HG02678 (cell line): ENCODE data around the gene KDM5A.

Source experiments
- ATAC-seq: cut with Tn5 transposase; IDR thresholded peaks from one replicate; pipeline ENCODE4 v1.9.1; 2021; ENCODE audit warnings: mild to moderate bottlenecking, moderate library complexity; ENCODE audit not compliant: unreplicated experiment

Gene KDM5A

DNA sequence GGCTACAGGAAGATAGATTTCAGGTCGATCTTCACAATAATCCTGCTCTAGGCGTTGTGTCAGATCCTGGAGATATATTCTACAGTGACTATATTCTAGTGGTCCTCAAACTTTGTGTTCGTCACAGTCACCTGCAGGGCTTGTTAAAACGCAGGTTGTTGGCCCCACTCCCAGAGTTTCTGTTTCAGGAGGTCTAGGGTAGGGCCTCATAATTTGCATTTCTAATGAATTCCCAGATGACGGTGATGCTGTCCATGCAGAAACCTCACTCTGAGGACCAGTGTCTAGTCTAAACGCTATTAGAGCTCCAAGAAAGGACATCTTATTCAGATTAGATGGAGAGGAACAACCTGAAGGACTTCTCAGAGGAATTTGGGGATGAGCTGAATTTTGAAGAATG lies 113.3 kb downstream of the KDM5A start:
- ATAC-seq: no peak

DNA sequence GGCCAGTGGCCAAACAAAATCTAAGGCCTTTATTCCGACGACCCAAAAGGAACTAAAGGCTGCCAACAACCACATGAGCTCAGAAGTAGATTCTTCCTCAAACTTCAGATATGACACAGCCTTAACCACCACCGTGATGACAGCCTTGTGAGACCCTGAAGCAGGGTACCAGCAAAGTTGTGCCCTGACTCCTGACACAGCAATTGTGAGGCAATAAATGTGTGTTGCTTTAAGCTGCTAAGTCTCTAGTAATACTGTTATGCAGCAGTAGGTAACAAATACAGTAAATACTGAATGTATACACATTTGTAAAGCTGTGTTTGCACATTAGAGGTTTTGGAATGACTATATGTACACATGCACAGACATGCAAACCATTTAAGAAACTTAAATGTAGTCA lies 115.7 kb downstream of the KDM5A start:
- no peak for ATAC-seq

DNA sequence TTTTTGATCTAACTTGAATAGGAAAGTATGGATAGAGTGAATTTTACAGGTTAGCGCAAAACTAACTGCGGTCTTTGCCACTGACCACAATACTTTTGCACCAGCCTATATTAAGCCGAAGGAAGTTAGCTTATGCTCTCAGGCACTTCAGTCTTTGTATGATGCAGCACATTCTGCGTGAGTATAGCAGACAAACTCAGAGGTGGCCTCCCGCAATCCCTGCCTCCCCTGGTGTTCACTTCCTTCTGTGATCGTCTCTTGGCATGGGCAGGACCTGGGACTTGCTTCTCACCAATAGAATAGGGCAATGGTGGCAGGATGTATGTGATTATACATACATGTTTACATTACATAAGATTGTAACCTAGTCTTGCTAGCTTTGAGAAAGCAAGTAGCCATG lies 116.2 kb downstream of the KDM5A start:
- no peak for ATAC-seq

GRCh38 chr12:271161-271560 lies 118.0 kb downstream of the KDM5A start:
- ATAC-seq: no peak

- ATAC-seq: no peak
These were observed 119.9 kb downstream of the KDM5A start for GRCh38 chr12:269191-269590.

DNA sequence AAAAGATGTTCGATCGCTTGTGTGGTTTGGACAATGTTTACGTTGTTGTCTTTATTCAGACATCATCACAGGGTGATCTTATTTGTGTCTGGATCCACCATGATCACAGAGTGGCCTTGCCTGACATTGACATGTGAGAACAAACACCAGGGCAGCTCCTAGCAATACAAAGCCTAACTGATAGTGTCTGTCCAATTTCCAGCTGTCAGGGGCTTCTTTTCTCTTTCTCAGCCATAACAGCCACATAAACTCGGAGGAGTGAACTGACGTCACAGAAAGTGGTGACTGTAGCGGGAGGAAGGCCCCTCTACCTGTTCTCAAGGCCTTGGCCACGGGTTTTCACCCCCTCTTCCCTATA lies 120.7 kb downstream of the KDM5A start:
- no peak for ATAC-seq

- no peak for ATAC-seq
These were observed 121.3 kb downstream of the KDM5A start for GRCh38 chr12:267581-268482.

- no peak for ATAC-seq
These were observed 124.0 kb downstream of the KDM5A start for GRCh38 chr12:265096-265495.

- no peak for ATAC-seq
These were observed 124.9 kb downstream of the KDM5A start for GRCh38 chr12:264269-264668.

DNA sequence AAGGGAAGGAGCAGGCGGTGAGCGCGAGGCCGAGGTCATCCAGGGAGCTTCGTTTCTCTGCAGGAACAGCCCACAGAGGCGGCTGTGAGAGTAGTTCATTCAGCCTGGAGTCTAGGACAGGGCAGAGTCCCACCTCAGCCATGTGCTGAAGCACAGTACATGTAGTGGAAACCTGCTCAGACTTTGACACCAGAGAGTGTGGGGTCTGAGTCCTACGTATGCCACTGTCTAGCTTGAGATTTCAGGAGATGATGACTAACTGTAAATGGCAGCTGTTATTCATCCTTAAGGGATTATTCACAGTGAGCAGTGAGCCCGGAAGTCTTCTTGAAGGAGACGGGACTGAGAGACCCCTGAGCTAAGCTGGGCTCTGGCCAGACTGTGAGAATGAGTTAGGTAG lies 125.5 kb downstream of the KDM5A start:
- no peak for ATAC-seq

GRCh38 chr12:262817-263216 lies 126.3 kb downstream of the KDM5A start, which contains the start of gene SLC6A13:
TSS of gene SLC6A13 (minus strand) at chr12:262836. CDS start at chr12:260052, 2,784 bp downstream.
- no peak for ATAC-seq

GRCh38 chr12:262113-262512 lies 127.0 kb downstream of the KDM5A start:
- no peak for ATAC-seq

GRCh38 chr12:257521-258321 lies 131.4 kb downstream of the KDM5A start:
- ATAC-seq: no peak

DNA sequence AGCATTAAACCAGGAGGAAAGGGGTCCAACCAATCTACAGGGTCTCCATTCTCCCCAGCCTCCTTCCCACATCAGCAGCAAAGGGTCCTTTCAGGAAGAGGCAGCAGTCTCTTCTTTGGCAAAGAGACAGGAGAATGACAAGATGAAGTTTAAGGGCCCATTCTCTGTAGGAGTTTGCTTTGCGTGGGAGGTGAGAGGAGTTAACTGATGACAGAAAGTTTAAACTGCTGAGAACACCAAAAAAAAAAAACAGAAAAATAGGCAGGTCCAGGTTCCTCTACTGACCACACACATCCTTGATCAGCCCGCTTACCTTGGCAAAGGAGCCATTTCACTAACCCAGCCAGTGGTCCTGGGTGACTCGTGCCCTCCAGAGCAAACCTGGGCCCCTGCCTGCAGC lies 132.2 kb downstream of the KDM5A start:
- no peak for ATAC-seq

DNA sequence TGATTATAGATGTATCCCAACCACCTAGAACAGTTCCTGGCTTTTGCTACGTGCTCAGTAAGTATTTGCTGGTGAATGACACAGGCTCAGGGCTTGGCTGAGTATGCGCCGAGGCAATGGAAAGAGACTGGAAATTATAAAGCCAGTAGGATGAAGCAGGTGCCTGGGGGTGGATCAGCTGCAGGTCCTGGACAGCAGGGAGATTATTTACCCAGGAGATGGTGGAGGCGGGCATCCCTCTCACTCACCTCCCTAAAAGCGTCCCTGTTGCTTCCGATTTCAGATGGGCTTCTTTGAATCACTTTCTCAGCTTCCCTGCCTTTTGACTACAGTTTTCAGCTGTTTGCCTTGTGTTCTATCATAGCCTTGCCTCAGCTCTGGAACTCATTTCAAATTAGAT lies 132.9 kb downstream of the KDM5A start:
- no peak for ATAC-seq

- ATAC-seq: no peak
These were observed 134.2 kb downstream of the KDM5A start for GRCh38 chr12:254912-255311.

DNA sequence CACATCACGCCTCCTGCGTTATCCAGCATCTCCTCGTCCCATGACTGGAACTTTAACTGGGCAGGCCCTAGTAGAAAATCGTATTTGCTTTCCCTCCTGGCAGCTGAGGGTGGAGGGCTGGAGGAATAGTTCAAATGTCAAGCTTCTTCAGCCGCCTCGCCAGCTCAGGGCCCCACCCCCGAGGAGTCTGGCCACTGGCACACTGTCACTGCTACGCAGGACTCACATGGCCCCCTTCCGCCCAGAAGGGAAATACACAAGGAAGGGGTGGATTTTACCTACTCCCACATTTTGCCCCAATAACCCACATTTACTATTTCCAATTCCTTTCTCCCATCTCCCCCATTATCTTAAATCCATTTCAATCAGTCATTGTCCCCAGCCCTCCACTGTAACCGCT lies 135.1 kb downstream of the KDM5A start:
- ATAC-seq: no peak

- no peak for ATAC-seq
These were observed 135.8 kb downstream of the KDM5A start for GRCh38 chr12:253116-253831.

DNA sequence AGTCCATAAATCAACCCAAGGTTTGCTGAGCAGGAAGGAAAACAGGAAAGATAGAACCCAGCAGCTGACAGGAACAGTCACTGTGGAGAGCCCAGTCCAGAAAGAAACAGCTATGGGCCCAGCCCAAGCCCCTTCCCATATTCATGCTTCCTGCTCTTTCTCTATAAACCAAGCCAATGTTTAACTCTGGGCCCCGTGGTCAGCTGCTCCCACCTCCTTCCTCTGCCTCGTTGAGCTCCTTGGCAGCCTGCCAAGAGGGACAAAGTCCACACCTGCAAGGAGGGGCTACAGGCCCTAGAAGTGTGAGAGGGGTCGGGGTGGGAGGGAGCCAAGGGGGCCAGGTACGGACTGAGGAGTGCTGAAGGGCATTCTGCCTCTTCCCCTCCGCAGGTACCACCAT lies 136.5 kb downstream of the KDM5A start:
- no peak for ATAC-seq

GRCh38 chr12:247271-247670 lies 141.8 kb downstream of the KDM5A start:
- ATAC-seq: no peak

- ATAC-seq: no peak
These were observed 145.7 kb downstream of the KDM5A start for GRCh38 chr12:243381-243780.
